ENCODE results near the gene GSPT2.
A peak's percentile ranks its signal among the peaks of the same experiment; 100 is the strongest.
"Not testable (repeated sequence)": the region's sequence is repeated elsewhere in the genome, so short reads cannot be mapped to it uniquely, and the experiment has no call there.

GSPT2 gene

GRCh38 chrX:51743179-51743957 lies at the start of gene GSPT2:
GSPT2 (plus strand) TSS chrX:51743442; CDS start chrX:51743627, 185 bp downstream.
- DNase-seq = peak; percentile 3 to 23

DNA sequence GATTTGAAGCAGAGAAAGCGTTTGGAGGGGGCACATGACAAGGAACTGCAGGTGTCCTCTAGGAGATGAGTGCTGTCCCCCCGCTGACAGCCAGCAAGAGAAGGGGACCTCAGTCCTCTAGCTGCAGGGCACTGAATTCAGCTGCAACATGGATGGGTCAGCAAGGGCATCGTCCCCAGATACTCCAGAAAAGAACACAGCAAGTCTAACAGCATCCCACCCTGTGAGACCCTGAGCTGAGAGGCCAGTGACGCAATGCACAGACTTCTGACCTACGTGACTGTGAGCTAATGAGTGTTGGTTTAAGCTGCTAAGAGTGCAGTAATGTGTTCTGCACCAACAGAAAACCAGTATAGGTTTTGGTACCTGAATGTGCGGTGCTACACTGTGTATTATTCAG lies 49.0 kb upstream of the GSPT2 start:
- no peak for DNase-seq

GRCh38 chrX:51697397-51697796 lies 45.8 kb upstream of the GSPT2 start:
- no peak for DNase-seq

DNA sequence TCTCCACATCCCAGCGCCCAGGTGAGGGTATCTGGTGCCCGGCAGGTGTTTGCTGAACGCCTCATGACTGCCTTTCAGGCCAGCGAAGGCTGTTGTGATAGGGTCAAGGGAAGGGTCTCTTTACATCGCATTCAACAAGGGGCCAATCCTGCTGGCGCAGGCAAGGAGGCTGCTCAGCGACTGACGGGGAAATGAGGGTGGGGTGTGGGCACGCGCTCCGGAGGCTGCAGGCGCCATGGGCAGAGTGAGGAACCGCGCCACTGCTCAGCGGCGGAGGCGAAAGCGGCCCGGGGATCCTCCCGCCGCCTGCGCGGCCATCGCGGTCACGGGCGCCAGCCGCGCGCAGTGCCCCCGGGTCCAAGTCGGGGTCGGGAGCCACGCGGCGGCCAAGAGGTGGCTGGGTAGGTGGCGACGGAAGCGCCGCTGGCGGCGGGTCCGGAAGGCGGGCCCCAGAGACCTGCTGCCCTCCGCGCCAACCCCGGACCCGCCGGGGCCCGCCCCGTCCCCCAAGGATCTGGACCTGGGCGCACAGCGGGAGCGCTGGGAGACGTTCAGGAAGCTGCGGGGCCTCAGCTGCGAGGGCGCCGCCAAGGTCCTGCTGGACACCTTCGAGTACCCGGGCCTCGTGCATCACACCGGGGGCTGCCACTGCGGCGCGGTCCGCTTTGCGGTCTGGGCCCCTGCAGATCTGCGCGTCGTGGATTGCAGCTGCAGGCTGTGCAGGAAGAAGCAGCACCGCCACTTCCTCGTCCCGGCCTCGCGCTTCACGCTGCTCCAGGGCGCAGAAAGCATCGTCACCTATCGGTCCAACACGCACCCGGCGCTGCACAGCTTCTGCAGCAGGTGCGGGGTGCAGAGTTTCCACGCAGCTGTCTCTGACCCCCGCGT lies 32.7 kb upstream of the GSPT2 start, which contains the start of gene CENPVL1:
CENPVL1 (plus strand) TSS at position 236 of the 888 bp plus-strand sequence; CDS start at position 236, 0 bp downstream.
- not testable (repeated sequence) for DNase-seq

DNA sequence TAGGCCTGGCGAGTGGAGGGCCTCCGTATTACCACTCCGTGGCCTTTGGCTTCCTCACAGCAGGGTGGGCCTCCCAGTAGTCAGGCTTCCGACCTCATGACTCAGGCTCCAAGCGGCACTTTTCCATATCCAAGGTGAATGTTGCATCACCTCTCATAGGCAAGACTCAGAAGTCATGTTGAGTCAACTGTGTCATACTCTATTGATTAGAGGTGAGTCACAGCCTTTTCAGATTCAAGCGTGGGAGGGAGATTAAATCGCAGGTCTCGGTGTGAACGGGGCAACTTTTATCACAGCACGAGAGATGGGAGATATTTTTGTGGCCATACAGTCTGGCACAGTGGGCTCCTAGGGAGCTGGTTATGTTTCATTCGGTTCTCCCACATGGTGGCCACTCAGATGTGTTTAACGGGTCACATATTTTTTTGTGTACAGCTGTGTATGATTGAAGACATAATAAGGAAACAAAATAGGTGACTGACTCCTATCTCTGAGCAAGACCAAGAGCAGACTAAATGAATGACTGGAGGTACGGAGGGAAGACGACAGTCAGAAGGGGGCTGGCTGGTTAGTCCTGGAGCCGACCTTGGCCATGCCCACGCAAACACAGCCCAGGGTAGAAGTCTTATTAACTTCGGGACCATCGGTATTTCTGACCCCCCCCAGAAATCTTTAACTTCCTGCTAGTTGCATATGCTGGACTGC lies 30.1 kb upstream of the GSPT2 start:
- DNase-seq = not testable (repeated sequence)

- DNase-seq = no peak
These were observed 15.0 kb upstream of the GSPT2 start for GRCh38 chrX:51728202-51728601.

DNA sequence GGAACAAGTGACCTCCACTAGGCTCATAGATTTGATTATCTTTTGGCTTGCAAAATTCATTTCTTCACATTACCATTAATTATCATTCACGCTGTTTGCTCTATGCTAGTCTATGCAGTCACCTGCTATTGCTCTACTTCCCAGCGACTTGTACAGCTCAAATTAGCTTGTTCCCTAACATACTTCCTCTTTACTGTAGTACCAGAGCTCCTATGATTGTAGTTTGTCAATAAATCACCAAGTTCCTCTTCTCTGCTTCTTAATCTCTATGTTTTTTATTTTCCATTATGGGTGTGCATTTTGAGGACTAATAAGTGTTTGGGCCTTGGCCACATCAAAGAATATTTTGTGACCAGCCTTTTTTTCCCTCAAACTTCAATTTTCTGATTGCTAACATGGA lies 6.2 kb upstream of the GSPT2 start:
- no peak for DNase-seq

DNA sequence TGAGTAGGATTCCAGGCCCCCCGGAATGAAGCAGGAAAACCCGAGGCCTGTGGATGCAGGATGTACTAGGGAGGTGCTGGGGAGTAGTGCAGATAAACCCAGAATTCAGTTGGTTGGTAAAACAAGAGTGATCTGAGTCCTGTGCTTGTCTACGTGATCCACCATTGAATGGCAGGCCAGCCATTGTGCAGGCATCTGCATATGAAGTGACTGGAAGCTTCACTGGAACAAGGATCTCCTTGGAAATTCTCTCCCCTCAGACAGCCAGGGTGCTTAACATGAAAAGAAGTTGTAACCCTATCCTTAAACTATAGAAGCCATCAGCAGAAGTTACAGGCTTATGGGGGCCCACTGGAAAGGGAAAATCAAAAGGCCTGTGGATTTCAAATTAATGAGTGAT lies 656 bp upstream of the GSPT2 start:
- no peak for DNase-seq

DNA sequence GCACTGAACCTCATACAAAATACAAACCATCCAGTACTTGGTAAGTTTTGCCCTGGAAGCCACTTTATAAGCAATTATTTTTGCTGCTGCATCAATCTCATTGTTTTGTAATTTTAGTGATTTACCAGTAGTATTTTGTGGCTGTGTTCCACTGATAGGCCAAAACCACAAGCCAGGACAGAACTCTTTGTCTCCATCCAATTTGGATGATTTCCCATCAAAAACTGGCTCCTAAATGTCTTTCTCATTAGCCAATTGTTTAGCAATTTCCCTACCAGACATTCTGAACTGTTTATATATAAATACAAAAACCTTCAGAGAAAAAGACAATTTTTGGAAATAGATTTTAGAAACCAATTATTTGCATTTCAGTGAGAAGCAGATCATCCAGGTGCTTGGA lies 4.4 kb downstream of the GSPT2 start:
- DNase-seq = no peak

DNA sequence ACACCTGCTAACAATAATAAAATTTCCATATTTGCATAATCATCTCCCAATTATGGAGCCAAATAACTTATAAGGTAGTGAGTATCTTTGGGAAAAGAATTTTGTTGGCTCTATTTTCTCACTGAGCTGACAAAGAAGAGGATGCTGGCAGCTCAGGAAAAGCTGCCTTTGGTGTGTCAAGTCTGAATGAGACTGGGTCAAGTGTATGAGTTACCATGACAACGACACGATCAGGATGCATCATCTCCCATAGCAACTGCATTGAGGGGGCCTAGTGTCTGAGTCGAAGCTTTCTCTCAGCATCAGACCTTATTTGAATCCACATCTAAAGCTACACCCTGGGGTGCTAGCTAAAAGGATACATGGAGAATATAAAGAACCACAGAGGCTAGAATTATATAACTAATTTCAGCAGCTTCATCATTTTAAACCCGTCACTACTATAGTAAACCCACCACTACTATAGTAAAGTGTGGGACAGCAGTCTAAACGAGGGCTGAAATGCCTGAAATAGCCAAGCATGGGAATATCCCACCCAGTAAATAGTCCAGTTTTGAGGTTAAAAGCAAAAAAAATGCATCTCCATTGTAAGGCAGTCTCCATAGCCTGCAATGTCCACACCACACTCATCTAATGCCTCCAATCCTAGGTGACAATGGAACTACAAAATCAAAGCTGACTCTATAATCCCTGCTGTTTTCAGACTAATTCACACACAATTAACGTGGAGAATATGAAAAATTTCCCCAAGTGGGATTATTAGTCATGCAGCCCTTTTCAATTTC lies 16.0 kb downstream of the GSPT2 start:
- DNase-seq = no peak

DNA sequence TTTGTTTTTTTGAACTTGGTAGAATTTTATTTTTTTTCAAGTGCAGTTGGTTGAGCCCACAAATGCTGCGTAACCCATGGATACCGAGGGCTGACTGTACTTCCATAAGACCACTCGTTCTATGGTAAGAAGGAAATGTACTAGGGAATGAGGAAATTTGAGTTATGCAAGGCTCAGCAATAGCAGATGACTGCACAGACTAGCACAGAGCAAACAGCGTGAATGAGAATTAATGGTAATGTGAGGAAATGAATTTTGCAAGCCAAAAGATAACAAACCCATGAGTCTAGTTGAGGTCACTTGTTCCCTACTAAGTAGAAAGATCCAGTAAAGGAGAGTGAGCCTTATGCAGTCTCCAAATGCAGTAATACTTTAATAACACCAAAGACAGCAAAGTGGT lies 17.4 kb downstream of the GSPT2 start:
- no peak for DNase-seq

DNA sequence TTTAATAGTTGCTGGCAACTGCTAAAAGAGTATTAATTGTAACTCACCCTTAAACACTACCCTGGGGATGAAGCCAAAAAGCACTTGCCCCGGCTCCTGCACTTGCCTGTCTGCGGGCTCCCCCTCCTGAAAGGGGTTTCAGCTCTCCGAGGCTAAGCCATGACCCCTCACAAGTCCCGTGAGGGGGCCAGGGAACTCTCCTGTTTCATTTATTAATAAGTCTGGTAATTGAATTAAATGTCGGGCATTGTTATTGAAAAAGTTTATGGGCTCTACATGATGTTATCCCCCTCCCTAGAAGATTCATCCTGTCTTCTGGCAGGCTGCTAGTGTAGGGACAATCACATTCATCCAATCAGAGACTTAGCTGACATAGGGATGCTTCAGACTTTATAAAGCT lies 23.3 kb downstream of the GSPT2 start:
- DNase-seq = no peak

- no peak for DNase-seq
These were observed 33.6 kb downstream of the GSPT2 start for GRCh38 chrX:51776851-51777250.

DNA sequence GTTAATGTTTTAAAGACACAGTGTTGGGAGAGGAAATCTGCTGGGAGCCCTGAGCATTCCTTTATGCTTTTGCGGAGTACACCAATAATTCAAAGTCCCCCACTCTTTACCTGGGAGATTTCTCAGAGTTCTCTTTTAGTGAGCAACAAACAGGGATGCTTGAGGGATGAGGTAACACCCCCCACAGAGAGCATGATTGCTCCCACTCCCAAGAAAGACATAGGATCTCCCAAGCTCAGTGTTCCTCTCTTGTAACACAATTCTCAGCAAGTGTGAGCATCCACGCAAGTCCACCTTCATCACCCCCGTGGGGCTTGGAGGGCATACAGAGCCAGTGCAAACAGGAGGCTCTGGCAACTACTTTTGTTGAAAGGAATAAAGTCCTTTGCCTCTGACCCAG lies 36.1 kb downstream of the GSPT2 start:
- no peak for DNase-seq

DNA sequence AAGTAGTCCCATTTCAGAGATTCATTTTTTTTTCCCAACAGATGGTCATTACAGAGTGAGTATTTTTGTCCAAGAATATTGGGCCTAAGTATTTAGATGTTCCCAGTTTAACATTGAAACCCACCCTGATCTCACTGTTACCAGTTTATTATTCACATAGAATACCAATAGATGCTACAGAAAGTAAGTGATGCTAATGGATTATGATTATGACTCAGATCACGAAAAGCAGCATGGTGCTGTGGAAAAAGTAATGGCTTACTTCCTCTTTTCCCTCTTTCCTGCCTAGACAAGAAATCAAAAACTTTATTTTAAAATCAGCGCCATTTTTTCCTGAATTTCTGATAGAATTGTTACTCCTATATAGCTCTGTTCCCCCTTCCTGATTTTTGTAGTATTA lies 51.9 kb downstream of the GSPT2 start:
- DNase-seq = no peak
